ENCODE data around the gene CABS1.

The CABS1 gene

GRCh38 chr4:70315928-70316327 is 18.9 kb upstream of the CABS1 start:
- TF ChIP-seq USF1 (IDR thresholded peaks at IDR 0.05) (no peak), RAD21 (IDR thresholded peaks at IDR 0.05; ENCODE audit: low read depth) (peak; percentile 31)

- TF ChIP-seq REST (IDR thresholded peaks at IDR 0.05; ENCODE audit: low read depth) (no peak), ZBTB7A (IDR thresholded peaks at IDR 0.05; ENCODE audit: low read depth) (no peak)
Observed at GRCh38 chr4:70326052-70326451, 8.7 kb upstream of the CABS1 start.

- TF ChIP-seq NFIC (IDR thresholded peaks at IDR 0.05) (no peak), TEAD4 (IDR thresholded peaks at IDR 0.05) (no peak), TAF1 (IDR thresholded peaks at IDR 0.05; ENCODE audit: low read depth) (no peak), USF1 (IDR thresholded peaks at IDR 0.05) (no peak), MAX (IDR thresholded peaks at IDR 0.05) (no peak), TCF12 (IDR thresholded peaks at IDR 0.05; ENCODE audit: low read depth) (no peak), EGR1 (IDR thresholded peaks at IDR 0.05) (no peak), CEBPB (IDR thresholded peaks at IDR 0.05) (no peak; the same call in 1 of the 2 replicates), ZBTB7A (IDR thresholded peaks at IDR 0.05; ENCODE audit: low read depth) (no peak), REST (IDR thresholded peaks at IDR 0.05; ENCODE audit: low read depth) (no peak), RAD21 (IDR thresholded peaks at IDR 0.05; ENCODE audit: low read depth) (no peak), EP300 (IDR thresholded peaks at IDR 0.05; ENCODE audit: borderline replicate concordance) (no peak), FOXM1 (IDR thresholded peaks at IDR 0.05; ENCODE audit: borderline replicate concordance, low read depth) (no peak)
Observed at GRCh38 chr4:70336043-70336442, 1.3 kb downstream of the CABS1 start.

- no peak for TF ChIP-seq EP300 (IDR thresholded peaks at IDR 0.05; ENCODE audit: borderline replicate concordance)
- TF ChIP-seq MAX (IDR thresholded peaks at IDR 0.05): no peak
- no peak for TF ChIP-seq TCF12 (IDR thresholded peaks at IDR 0.05; ENCODE audit: low read depth)
- no peak for TF ChIP-seq RAD21 (IDR thresholded peaks at IDR 0.05; ENCODE audit: low read depth)
- no peak for TF ChIP-seq TEAD4 (IDR thresholded peaks at IDR 0.05)
- no peak for TF ChIP-seq CREB1 (IDR thresholded peaks at IDR 0.05; ENCODE audit: low read depth)
- no peak for TF ChIP-seq REST (IDR thresholded peaks at IDR 0.05; ENCODE audit: low read depth)
- TF ChIP-seq FOXM1 (IDR thresholded peaks at IDR 0.05; ENCODE audit: borderline replicate concordance, low read depth): no peak
- TF ChIP-seq CEBPB (IDR thresholded peaks at IDR 0.05): no peak
- no peak for TF ChIP-seq USF1 (IDR thresholded peaks at IDR 0.05)
- TF ChIP-seq ZBTB7A (IDR thresholded peaks at IDR 0.05; ENCODE audit: low read depth): no peak
Observed at GRCh38 chr4:70337886-70338420, 3.2 kb downstream of the CABS1 start.

GRCh38 chr4:70356185-70356584 is 21.4 kb downstream of the CABS1 start:
- TF ChIP-seq FOXM1 (IDR thresholded peaks at IDR 0.05; ENCODE audit: borderline replicate concordance, low read depth) (no peak), NFIC (IDR thresholded peaks at IDR 0.05) (no peak), USF1 (IDR thresholded peaks at IDR 0.05) (no peak), TEAD4 (IDR thresholded peaks at IDR 0.05) (no peak), EP300 (IDR thresholded peaks at IDR 0.05; ENCODE audit: borderline replicate concordance) (no peak), RAD21 (IDR thresholded peaks at IDR 0.05; ENCODE audit: low read depth) (no peak), CEBPB (IDR thresholded peaks at IDR 0.05) (no peak), YY1 (IDR thresholded peaks at IDR 0.05; ENCODE audit: low read depth) (no peak), REST (IDR thresholded peaks at IDR 0.05; ENCODE audit: low read depth) (no peak), CREB1 (IDR thresholded peaks at IDR 0.05; ENCODE audit: low read depth) (no peak), MAX (IDR thresholded peaks at IDR 0.05) (no peak), TAF1 (IDR thresholded peaks at IDR 0.05; ENCODE audit: low read depth) (no peak), EGR1 (IDR thresholded peaks at IDR 0.05) (no peak), TCF12 (IDR thresholded peaks at IDR 0.05; ENCODE audit: low read depth) (no peak), ZBTB7A (IDR thresholded peaks at IDR 0.05; ENCODE audit: low read depth) (no peak)
